Activated CD8-positive, alpha-beta memory T cell treated with anti-CD3 and anti-CD28 coated beads for 4 hours (primary cell): ENCODE results near the gene GLRA2.

Source experiments
- DNase-seq, 2 donors: peaks; one replicate each; pipeline ENCODE4 v3.0.0-alpha.2; 2020; ENCODE audit warnings: low read depth in 2 of 2

The GLRA2 gene

GRCh38 chrX:14529290-14529989, at the start of gene GLRA2:
Gene GLRA2, plus strand, starts transcription at chrX:14529536. Its CDS starts 522 bp downstream, at chrX:14530058.
- DNase-seq: no peak

GRCh38 chrX:14489437-14489836, 39.9 kb upstream of the GLRA2 start:
- DNase-seq: no peak

GRCh38 chrX:14491689-14492088, 37.6 kb upstream of the GLRA2 start:
- DNase-seq: no peak

DNA sequence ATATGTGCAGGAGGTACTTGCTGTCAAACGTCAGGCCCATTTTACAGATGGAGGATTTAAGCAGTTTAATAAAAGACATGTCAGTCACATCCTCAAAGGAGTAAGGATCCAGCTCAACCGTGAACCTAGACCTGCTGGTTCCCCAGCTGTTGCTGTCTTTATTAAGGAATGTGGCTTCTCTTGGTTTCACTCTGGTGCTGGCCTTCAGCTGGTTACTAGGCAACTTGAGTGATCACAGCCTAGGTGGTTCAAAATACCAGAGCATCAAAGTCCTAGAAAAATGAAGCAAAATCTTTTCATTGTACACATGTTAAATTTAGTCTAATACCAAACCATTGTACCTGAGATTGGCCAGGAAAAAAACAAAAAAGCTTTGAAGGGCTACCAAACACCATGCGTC, 32.7 kb upstream of the GLRA2 start:
- no peak for DNase-seq

DNA sequence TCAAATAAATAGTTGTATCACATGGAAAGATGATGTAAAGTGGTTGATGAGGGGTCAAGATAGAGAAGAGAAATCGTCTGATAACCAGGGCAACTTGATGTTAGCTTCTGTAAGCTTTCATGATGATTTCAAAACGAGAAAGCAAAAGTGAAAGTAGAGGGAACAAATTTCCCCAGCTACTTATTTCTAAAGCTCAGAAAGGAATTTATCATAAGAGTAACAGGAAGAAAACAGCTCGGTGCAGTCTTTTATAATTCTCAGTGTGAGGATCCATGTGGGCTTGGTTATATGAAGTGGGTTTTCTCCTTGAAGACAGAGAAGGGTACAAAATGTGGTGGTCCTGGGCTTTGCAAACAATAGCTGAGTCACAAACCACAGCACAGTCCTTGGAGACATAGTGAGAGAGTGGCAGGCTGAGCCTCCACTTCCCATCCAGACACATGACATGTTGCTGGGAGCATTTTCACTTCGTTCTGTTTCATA, 32.1 kb upstream of the GLRA2 start:
- DNase-seq: no peak

DNA sequence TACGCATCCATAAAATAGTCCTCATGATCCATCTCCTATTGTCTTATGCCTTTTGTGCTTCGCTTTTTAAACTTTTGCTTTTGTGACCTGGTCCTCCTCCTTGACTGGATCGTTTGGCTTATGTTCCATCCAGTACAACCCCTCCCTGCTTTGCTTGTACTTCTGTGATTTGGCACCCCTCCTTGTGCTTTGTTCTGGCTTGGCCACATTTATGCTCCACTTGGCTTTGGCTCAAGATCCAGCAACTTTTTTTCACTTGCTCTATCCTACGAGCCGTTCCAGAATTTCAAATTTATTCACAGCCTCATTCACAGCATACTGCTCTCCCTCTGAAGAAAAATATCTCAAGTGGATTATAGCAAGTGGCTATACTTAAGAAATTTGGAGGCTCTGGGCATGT, 28.0 kb upstream of the GLRA2 start:
- DNase-seq: no peak

- no peak for DNase-seq
Measured at GRCh38 chrX:14504960-14505538, 24.3 kb upstream of the GLRA2 start.

GRCh38 chrX:14505648-14506047, 23.7 kb upstream of the GLRA2 start:
- no peak for DNase-seq

DNA sequence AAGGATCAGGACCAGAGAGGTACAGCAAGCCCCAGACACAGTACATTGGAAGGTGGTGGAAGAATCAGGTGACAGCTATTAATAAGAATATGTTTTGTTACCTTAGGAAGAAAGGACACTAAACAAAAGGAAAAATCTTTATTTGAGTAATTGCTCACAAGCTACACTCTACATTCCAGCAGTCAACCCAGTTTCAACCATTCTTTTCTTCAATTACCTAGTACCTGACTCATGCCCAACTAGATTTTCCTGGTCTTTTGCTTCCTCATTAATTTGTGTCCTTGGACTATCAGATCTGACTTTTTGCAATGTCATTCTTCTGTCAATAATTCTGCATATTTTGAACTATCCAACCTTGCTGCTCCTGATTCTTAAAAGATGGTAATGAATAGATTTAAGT, 22.5 kb upstream of the GLRA2 start:
- DNase-seq: no peak

GRCh38 chrX:14508025-14508690, 21.2 kb upstream of the GLRA2 start:
- no peak for DNase-seq

GRCh38 chrX:14509325-14510057, 19.8 kb upstream of the GLRA2 start:
- no peak for DNase-seq

DNA sequence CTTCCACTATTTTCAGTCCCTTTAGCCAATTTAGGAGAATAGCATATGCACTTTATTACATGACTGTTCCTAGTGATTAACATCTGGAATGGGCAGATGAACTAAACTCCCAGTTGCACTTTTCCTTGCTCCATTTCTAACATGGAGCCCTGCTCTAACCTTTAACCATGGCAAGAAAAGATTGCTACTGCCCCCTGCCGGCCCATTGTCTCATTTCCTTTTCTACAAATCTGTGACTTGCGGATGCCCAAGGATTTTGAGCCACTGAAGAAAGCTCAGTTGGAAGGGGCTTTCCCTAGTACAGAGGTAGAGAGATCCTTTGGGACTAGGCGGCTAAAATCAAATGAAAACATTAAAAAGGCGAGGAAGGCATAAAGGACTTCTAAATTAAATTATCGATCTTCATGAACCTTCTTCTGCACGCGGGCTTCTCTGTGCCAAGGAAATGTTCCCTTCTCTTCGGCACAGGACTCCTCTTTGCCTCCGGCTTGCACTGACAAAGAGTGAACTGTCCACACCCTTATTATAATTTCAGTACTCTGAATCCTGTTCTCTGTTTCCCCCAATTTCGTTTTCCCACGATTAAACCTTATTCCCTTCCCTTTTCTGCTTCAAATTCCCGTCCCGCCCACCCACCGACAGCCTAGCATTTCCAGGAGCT, 577 bp upstream of the GLRA2 start:
- no peak for DNase-seq

DNA sequence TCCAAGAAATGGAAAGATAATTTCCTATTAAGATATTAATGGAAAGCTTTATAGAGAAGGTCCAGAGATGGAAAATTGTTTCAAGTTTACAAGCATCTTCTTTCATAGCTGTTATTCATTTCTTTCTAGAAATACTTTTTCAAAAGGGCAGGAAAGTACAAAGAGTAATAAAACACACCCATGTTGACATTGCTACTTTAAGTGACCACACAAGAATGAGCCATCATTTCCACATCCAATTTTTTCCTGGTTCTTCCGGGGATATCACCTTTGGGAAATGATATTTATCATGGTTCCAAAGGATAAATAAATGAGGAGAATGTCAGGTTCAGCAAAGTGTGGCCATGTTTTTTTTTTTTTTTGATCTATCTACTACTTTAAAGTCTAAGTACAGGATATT, 4.5 kb downstream of the GLRA2 start:
- DNase-seq: no peak

GRCh38 chrX:14546190-14546589, 16.9 kb downstream of the GLRA2 start:
- DNase-seq: no peak

DNA sequence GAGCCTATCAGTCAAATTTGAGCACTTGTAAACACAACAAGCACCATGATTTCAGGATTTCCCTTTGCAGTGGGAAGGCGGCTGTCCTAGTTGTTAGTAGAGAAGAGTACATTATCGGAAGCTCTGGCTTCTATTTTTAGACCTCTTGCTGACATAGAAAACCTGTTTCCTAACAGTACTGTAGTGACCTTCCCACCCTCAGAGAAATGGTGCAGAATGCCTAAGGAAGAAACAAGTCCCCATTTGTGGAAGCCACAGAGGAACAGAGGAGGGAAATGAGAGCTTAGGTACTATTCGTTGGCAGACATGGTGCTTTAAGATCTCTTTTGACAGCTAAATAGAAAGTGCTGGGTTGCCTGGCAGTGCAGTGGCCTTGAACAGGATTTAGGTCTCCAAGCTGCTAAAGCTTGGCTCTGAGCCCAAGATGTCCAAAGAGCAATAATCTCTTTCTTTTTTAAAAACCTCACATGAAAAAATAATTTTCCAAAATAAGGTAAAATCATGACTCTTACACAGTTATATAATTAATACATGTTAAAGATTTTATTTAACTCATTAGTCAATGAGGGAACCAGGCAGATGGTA, 24.9 kb downstream of the GLRA2 start:
- DNase-seq: no peak

GRCh38 chrX:14564058-14564457, 34.7 kb downstream of the GLRA2 start:
- DNase-seq: no peak

DNA sequence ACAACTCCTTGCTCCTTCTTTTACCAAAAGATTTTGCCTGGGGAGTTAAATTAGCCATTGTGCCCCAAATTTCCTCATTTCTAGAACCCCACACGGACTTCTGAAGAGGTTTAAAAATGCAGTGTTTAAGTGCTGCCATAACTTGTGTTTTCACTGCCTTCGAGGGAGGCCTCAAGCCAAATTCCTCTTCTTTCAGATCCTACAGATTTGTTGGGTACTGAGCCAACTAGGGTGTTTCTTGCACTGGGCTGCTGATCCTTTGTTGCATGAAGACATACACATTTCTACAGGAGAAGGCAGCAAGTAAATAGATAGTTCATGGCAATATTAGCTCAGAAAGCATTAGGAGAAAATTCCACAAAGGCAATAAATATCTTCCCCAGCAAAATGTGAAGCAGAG, 43.8 kb downstream of the GLRA2 start:
- no peak for DNase-seq

DNA sequence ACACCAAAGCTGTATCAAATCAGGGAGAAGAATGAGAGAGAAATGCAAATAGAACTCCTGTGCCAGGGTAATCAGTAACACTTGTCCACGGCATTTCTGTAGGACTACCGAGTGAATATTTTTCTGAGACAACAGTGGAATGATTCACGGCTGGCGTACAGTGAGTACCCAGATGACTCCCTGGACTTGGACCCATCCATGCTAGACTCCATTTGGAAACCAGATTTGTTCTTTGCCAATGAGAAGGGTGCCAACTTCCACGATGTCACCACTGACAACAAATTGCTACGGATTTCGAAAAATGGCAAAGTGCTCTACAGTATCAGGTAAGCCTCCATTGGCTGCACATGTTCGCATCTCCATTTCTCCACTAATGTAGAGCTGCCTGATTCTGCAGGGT, 51.7 kb downstream of the GLRA2 start:
- no peak for DNase-seq

GRCh38 chrX:14584548-14584947, 55.2 kb downstream of the GLRA2 start:
- DNase-seq: no peak

DNA sequence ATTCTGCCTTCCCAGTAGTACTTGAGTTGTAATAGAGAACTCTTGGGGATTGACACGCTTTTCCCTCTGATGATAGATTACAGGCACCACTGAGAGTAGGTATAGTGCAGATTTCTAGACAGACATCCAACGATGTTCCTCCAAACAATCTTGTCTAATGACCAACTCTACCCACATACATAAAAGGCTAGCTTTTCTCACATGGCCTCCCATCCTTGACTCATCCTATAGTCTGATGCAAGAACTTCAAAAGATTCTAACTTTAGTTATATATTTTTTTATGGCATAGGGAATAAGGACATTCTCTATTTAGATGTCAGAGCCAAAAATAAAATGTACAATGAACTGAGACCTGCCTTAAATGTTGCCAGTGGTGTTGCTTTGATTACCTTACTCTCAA, 60.9 kb downstream of the GLRA2 start:
- no peak for DNase-seq

DNA sequence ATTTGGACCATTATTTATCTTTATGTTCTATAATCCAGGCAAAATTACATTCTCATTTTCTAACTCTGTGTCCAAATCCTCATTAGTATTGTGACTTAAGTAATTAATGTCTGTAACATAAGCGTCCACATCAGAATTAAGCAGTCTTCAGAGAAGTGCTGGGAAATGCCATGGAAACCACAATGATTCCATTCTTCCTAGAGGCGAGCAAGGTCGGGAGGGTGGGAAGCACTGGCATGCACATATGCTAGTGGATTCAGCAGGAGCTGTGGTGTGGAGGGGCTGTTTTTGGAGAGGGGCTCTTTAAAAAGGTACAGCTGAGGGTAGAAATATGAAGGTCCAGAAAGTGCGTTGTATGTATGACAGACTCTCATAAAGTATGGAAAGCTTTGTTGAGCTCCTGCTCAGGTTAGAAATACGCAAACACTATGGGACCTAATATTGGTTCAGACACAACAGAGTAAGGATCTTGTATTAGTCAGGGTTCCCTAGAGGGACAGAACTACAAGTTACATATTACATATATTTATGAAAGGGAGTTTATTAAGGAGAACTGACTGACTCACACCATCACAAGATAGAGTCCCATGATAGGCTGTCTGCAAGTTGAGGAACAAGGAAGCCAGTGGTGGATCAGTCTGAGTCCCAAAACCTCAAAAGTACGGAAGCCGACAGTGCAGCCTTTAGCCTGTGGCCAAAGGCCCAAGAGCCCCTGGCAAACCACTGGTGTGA, 61.5 kb downstream of the GLRA2 start:
- DNase-seq: no peak
